HepG2 (cell line): Measurements from ENCODE around the gene COPZ1. TPM values are rescaled to one million over a fixed set of nuclear protein-coding genes. Genes with fewer than 3 reads are reported as not detected.
A peak's percentile ranks its signal among the peaks of the same experiment; 100 is the strongest.

Experiments used
- CTCF ChIP-seq: sonication (generic); formaldehyde crosslinking; IDR thresholded peaks from 2 replicates; pipeline ENCODE4 v1.5.0; 2020; ENCODE audit warnings: mild to moderate bottlenecking, missing genetic modification reagents, moderate library complexity
- DMAP1 ChIP-seq: IDR thresholded peaks from 2 replicates; pipeline ENCODE4 v1.6.1; 2016
- ELF1 ChIP-seq: sonication (generic); formaldehyde crosslinking; IDR thresholded peaks from 2 replicates; pipeline ENCODE4 v1.4.0; 2020; ENCODE audit warnings: missing genetic modification reagents
- ETV5 ChIP-seq: IDR thresholded peaks from 2 replicates; pipeline ENCODE4 v1.6.1; 2018; ENCODE audit warnings: missing biosample characterization, missing genetic modification reagents, inconsistent platforms, borderline replicate concordance
- HNRNPK ChIP-seq: fragments of 200-400 bp; formaldehyde crosslinking; IDR thresholded peaks from 2 replicates; pipeline ENCODE4 v1.6.1; 2018; ENCODE audit warnings: low read length, low read depth, moderate library complexity, mild to moderate bottlenecking; ENCODE audit not compliant: poor library complexity, severe bottlenecking
- KDM3A ChIP-seq: IDR thresholded peaks from 2 replicates; pipeline ENCODE4 v1.6.1; 2018; ENCODE audit warnings: low read depth, missing compliant biosample characterization
- POGZ ChIP-seq: sonication (generic); formaldehyde crosslinking; IDR thresholded peaks from 2 replicates; pipeline ENCODE4 v1.4.0; 2020; ENCODE audit warnings: mild to moderate bottlenecking, missing genetic modification reagents
- REPIN1 ChIP-seq: sonication (generic); formaldehyde crosslinking; IDR thresholded peaks from 2 replicates; pipeline ENCODE4 v1.8.0; 2022; ENCODE audit warnings: missing genetic modification reagents, low read depth, mild to moderate bottlenecking, borderline replicate concordance
- RERE ChIP-seq: IDR thresholded peaks from 2 replicates; pipeline ENCODE4 v1.6.1; 2016; ENCODE audit warnings: low read depth, missing genetic modification reagents, missing compliant biosample characterization
- SALL1 ChIP-seq: sonication (generic); formaldehyde crosslinking; IDR thresholded peaks from 2 replicates; pipeline ENCODE4 v1.8.0; 2022; ENCODE audit warnings: mild to moderate bottlenecking, missing genetic modification reagents
- SAP130 ChIP-seq: IDR thresholded peaks from 2 replicates; pipeline ENCODE4 v1.6.1; 2016; ENCODE audit warnings: low read depth
- STAG1 ChIP-seq: sonication (generic); formaldehyde crosslinking; IDR thresholded peaks from 2 replicates; pipeline ENCODE4 v1.4.0; 2020; ENCODE audit warnings: missing genetic modification reagents
- XBP1 ChIP-seq: sonication (generic); formaldehyde crosslinking; IDR thresholded peaks from 2 replicates; pipeline ENCODE4 v1.5.0; 2020; ENCODE audit warnings: missing genetic modification reagents
- XRCC5 ChIP-seq: fragments of 200-400 bp; formaldehyde crosslinking; optimal IDR thresholded peaks from 2 replicates; pipeline ENCODE3; 2017; ENCODE audit warnings: mild to moderate bottlenecking, low read length
- ZBTB21 ChIP-seq: sonication (generic); formaldehyde crosslinking; IDR thresholded peaks from 2 replicates; pipeline ENCODE4 v1.4.0; 2020; ENCODE audit warnings: missing genetic modification reagents
- ZBTB8A ChIP-seq: sonication (generic); formaldehyde crosslinking; IDR thresholded peaks from 2 replicates; pipeline ENCODE4 v1.4.0; 2020; ENCODE audit warnings: mild to moderate bottlenecking, low read depth, missing genetic modification reagents, borderline replicate concordance
- ZC3H13 ChIP-seq: sonication (generic); formaldehyde crosslinking; IDR thresholded peaks from 2 replicates; pipeline ENCODE4 v1.8.1; 2023; ENCODE audit warnings: mild to moderate bottlenecking, missing genetic modification reagents, moderate library complexity
- ZFX ChIP-seq: sonication (generic); formaldehyde crosslinking; IDR thresholded peaks from 2 replicates; pipeline ENCODE4 v1.4.0; 2020; ENCODE audit warnings: mild to moderate bottlenecking, low read depth, missing genetic modification reagents, moderate library complexity
- ZNF382 ChIP-seq: sonication (generic); formaldehyde crosslinking; IDR thresholded peaks from 2 replicates; pipeline ENCODE4 v1.5.0; 2020; ENCODE audit warnings: missing genetic modification reagents, mild to moderate bottlenecking, borderline replicate concordance
- ZNF460 ChIP-seq: sonication (generic); formaldehyde crosslinking; IDR thresholded peaks from 2 replicates; pipeline ENCODE4 v1.5.1; 2020; ENCODE audit warnings: missing genetic modification reagents, mild to moderate bottlenecking, borderline replicate concordance
- ZNF557 ChIP-seq: sonication (generic); formaldehyde crosslinking; IDR thresholded peaks from 2 replicates; pipeline ENCODE4 v1.4.0; 2020; ENCODE audit warnings: missing genetic modification reagents
- ZNF639 ChIP-seq: conservative IDR thresholded peaks from 2 replicates; pipeline ENCODE4 v1.6.1; 2018; ENCODE audit warnings: missing genetic modification reagents
- polyA plus RNA-seq, 8 experiments: library from polyadenylated mRNA; depleted of rRNA in 3 of 8; stranded (reverse) in 7 of 8; unstranded in 1 of 8; fragments of >200 nt; fragmentation: Illumina TruSeq in 4 of 8; extraction: Trizol in 4 of 8; gene quantifications; 2 replicates each; pipeline versions ENCODE4 v1.2.1 to v1.2.3, GENCODE V29; 2011 to 2016; ENCODE audit warnings: low read depth in 4 of 8, missing spikeins in 1 of 8, mixed read lengths in 1 of 8; ENCODE audit not compliant: insufficient read depth in 1 of 8
- total RNA-seq, 5 experiments: library from RNA; depleted of rRNA; stranded (reverse); fragments of >200 nt; fragmentation: Illumina TruSeq; extraction: Trizol; gene quantifications; 2 replicates each; pipeline ENCODE4 v1.2.3, GENCODE V29; 2016; ENCODE audit warnings: low read depth in 1 of 5

The COPZ1 gene
- total and polyA plus RNA-seq, 2 of the 13 experiments (the other 11 are each of a cell fraction or from before 2014, with no cell fraction given), result 125 to 184 TPM

- no peak for TF ChIP-seq RERE (CRISPR knock-in tag)
- TF ChIP-seq KDM3A, result peak; percentile 77; the same call in 1 of the 2 replicates
- TF ChIP-seq ZBTB8A (CRISPR knock-in tag), result no peak
- TF ChIP-seq XRCC5, result peak; percentile 99
- TF ChIP-seq STAG1 (CRISPR knock-in tag), result peak; percentile 85
- 0 out of 2 replicates have a peak, but pooled peaks have one; percentile 53 for TF ChIP-seq ELF1
- no peak for TF ChIP-seq DMAP1 (CRISPR knock-in tag)
- peak; percentile 0 for TF ChIP-seq HNRNPK
- peak; percentile 43; the same call in 1 of the 2 replicates for TF ChIP-seq SAP130
- TF ChIP-seq ZNF382 (CRISPR knock-in tag), result no peak
- TF ChIP-seq ZBTB21 (CRISPR knock-in tag), result no peak
- peak; percentile 55; the same call in 1 of the 2 replicates for TF ChIP-seq REPIN1
- 0 out of 2 replicates have a peak, but pooled peaks have one; percentile 19 for TF ChIP-seq ETV5 (CRISPR knock-in tag)
- peak; percentile 100 for TF ChIP-seq CTCF (CRISPR knock-in tag)
- TF ChIP-seq ZC3H13 (CRISPR knock-in tag), result no peak
- TF ChIP-seq ZNF460 (CRISPR knock-in tag), result no peak
- peak; percentile 37; the same call in 1 of the 2 replicates for TF ChIP-seq ZFX
- no peak for TF ChIP-seq ZNF557
- no peak for TF ChIP-seq XBP1 (CRISPR knock-in tag)
- 0 out of 2 replicates have a peak, but pooled peaks have one; percentile 36 for TF ChIP-seq ZNF639
- peak; percentile 77 for TF ChIP-seq SALL1 (CRISPR knock-in tag)
- TF ChIP-seq POGZ (CRISPR knock-in tag), result no peak; the same call in 1 of the 2 replicates
Measured at GRCh38 chr12:54379398-54380201, 54.7 kb downstream of the COPZ1 start (continued).
